Stomach (tissue), 4 donors: ENCODE data around the gene GRM4.

ENCODE experiments used
- EP300 ChIP-seq: sonication (generic); formaldehyde crosslinking; IDR thresholded peaks from one replicate; pipeline ENCODE4 v1.6.1; 2017; ENCODE audit warnings: antibody characterized with exemption
- TF ChIP-seq, protein P1 (sequence below), 7 experiments: fragments of 450-650 bp in 4 of 7; fragments of 200-600 bp in 3 of 7; sonication (generic) in 3 of 7; IDR thresholded peaks; one replicate each; pipeline ENCODE4 v1.5.1; 2016 to 2019; ENCODE audit warnings: antibody characterized with exemption in 7 of 7, control low read depth in 2 of 7, mild to moderate bottlenecking in 1 of 7

DNA sequence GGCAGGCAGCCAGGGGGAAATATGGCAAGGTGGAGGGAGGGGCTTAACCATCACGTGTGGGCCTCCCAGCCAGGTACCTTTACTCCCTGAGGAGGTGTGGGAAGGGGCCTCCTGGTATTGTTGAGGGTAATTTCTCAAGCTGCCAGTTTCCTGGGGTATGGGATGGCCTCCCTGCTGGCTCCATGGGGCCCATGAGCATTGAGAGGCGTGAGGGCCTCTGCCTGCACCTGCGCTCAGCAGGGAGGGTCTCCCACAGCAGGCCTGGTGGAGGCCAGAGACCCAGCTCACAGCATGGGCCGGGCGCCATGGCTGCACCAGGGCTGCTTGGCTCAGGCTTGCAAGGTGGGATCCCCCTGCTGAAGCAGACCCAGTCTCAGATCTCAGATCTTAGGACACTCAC, 113.0 kb downstream of the GRM4 start:
- TF ChIP-seq, protein P1, sequence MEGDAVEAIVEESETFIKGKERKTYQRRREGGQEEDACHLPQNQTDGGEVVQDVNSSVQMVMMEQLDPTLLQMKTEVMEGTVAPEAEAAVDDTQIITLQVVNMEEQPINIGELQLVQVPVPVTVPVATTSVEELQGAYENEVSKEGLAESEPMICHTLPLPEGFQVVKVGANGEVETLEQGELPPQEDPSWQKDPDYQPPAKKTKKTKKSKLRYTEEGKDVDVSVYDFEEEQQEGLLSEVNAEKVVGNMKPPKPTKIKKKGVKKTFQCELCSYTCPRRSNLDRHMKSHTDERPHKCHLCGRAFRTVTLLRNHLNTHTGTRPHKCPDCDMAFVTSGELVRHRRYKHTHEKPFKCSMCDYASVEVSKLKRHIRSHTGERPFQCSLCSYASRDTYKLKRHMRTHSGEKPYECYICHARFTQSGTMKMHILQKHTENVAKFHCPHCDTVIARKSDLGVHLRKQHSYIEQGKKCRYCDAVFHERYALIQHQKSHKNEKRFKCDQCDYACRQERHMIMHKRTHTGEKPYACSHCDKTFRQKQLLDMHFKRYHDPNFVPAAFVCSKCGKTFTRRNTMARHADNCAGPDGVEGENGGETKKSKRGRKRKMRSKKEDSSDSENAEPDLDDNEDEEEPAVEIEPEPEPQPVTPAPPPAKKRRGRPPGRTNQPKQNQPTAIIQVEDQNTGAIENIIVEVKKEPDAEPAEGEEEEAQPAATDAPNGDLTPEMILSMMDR (IDR thresholded peaks at IDR 0.05): no peak
- TF ChIP-seq EP300: no peak
